ENCODE measurements around the gene MYT1. TPM values are rescaled to one million over a fixed set of nuclear protein-coding genes. Genes with fewer than 3 reads are reported as not detected.

Gene MYT1
- total and polyA plus RNA-seq, 2 of the 13 experiments (the other 11 are each of a cell fraction or from before 2014, with no cell fraction given), result 0.58 to 2.5 TPM

- TF ChIP-seq HBP1 (CRISPR knock-in tag; IDR thresholded peaks at IDR 0.05; ENCODE audit: low read depth) (0 out of 2 replicates have a peak, but pooled peaks have one; percentile 4), ZNF292 (CRISPR knock-in tag; IDR thresholded peaks at IDR 0.05; ENCODE audit: borderline replicate concordance, low read depth) (0 out of 2 replicates have a peak, but pooled peaks have one; percentile 36), ZBTB7A (CRISPR knock-in tag; IDR thresholded peaks at IDR 0.05) (no peak), ZNF687 (CRISPR knock-in tag; IDR thresholded peaks at IDR 0.05) (peak; percentile 48), AFF4 (CRISPR knock-in tag; IDR thresholded peaks at IDR 0.05) (no peak), ZNF703 (CRISPR knock-in tag; IDR thresholded peaks at IDR 0.05; ENCODE audit: borderline replicate concordance) (no peak), STAT6 (CRISPR knock-in tag; IDR thresholded peaks at IDR 0.05; ENCODE audit: borderline replicate concordance) (no peak), ZNF256 (CRISPR knock-in tag; conservative IDR thresholded peaks at IDR 0.05) (no peak), ZXDC (CRISPR knock-in tag; IDR thresholded peaks at IDR 0.05) (no peak)
These were observed 48.5 kb downstream of the MYT1 start (continued) for GRCh38 chr20:64212755-64213154.

Measured in HepG2 (cell line).